ENCODE measurements around the gene RNF4.
"Not testable (repeated sequence)": the region's sequence is repeated elsewhere in the genome, so short reads cannot be mapped to it uniquely, and the experiment has no call there.

The RNF4 gene

GRCh38 chr4:2457481-2458295 is 11.2 kb upstream of the RNF4 start:
- DNase-seq (ENCODE audit: low spot score) (no peak), FAIRE-seq (no peak)

- FAIRE-seq (no peak), DNase-seq (ENCODE audit: low spot score) (no peak)
Measured at GRCh38 chr4:2458546-2459491, 10.1 kb upstream of the RNF4 start.

- DNase-seq (ENCODE audit: low spot score) (no peak), FAIRE-seq (no peak)
Measured at GRCh38 chr4:2459589-2460349, 9.1 kb upstream of the RNF4 start.

GRCh38 chr4:2461246-2461960 is 7.5 kb upstream of the RNF4 start:
- DNase-seq (ENCODE audit: low spot score) (no peak), FAIRE-seq (no peak)

- DNase-seq (ENCODE audit: low spot score) (no peak), FAIRE-seq (no peak)
Measured at GRCh38 chr4:2462218-2462991, 6.5 kb upstream of the RNF4 start.

- FAIRE-seq = no peak
- no peak for DNase-seq (ENCODE audit: low spot score)
Measured at GRCh38 chr4:2462992-2463762, 5.7 kb upstream of the RNF4 start.

- FAIRE-seq = no peak
Measured at GRCh38 chr4:2465032-2465431, 3.9 kb upstream of the RNF4 start.

GRCh38 chr4:2465544-2465943 is 3.4 kb upstream of the RNF4 start:
- not testable (repeated sequence) for FAIRE-seq

More at GRCh38 chr4:2465032-2465431, 3.9 kb upstream of the RNF4 start:
- DNase-seq (ENCODE audit: low spot score) = no peak

GRCh38 chr4:2469192-2469984 is 482 bp downstream of the RNF4 start:
- no peak for FAIRE-seq
- DNase-seq (ENCODE audit: low spot score) = no peak

More at GRCh38 chr4:2465544-2465943, 3.4 kb upstream of the RNF4 start:
- not testable (repeated sequence) for DNase-seq (ENCODE audit: low spot score)

GRCh38 chr4:2470791-2471190 is 1.9 kb downstream of the RNF4 start:
- FAIRE-seq = no peak
- DNase-seq (ENCODE audit: low spot score) = no peak

- DNase-seq (ENCODE audit: low spot score) = no peak
- FAIRE-seq = no peak
Measured at GRCh38 chr4:2472187-2472586, 3.3 kb downstream of the RNF4 start.

- FAIRE-seq (no peak), DNase-seq (ENCODE audit: low spot score) (no peak)
Measured at GRCh38 chr4:2478229-2478628, 9.3 kb downstream of the RNF4 start.

- FAIRE-seq (no peak), DNase-seq (ENCODE audit: low spot score) (no peak)
Measured at GRCh38 chr4:2480649-2481048, 11.7 kb downstream of the RNF4 start.

GRCh38 chr4:2482192-2482591 is 13.3 kb downstream of the RNF4 start:
- DNase-seq (ENCODE audit: low spot score) = no peak
- no peak for FAIRE-seq

GRCh38 chr4:2482693-2483092 is 13.8 kb downstream of the RNF4 start:
- no peak for DNase-seq (ENCODE audit: low spot score)
- FAIRE-seq = no peak

GRCh38 chr4:2483237-2483636 is 14.3 kb downstream of the RNF4 start:
- FAIRE-seq (no peak), DNase-seq (ENCODE audit: low spot score) (no peak)

GRCh38 chr4:2484185-2484584 is 15.3 kb downstream of the RNF4 start:
- no peak for FAIRE-seq

GRCh38 chr4:2484993-2485392 is 16.1 kb downstream of the RNF4 start:
- no peak for DNase-seq (ENCODE audit: low spot score)
- no peak for FAIRE-seq

More at GRCh38 chr4:2484185-2484584, 15.3 kb downstream of the RNF4 start:
- no peak for DNase-seq (ENCODE audit: low spot score)

Data from RCC 7860 (cell line).